HepG2 (cell line): Measurements from ENCODE around the gene NLRP6. TPM values are rescaled to one million over a fixed set of nuclear protein-coding genes. Genes with fewer than 3 reads are reported as not detected.

ENCODE experiments used
- ATAC-seq: fragments of 200-7000 bp; cut with Tn5 transposase; 3 replicates; pipeline ENCODE4 v1.9.1; 2020; ENCODE audit warnings: mild to moderate bottlenecking, moderate library complexity
- BruUV-seq: library from RNA; stranded (reverse); fragments of 400-500 nt; replicated peaks from 2 replicates; lab custom pipeline; 2021; lab: Mats Ljungman, UMichigan
- CTCF ChIA-PET: fragments of 300-600 bp; formaldehyde crosslinking; extraction: SDS; loops from one replicate; lab custom pipeline; 2021; ENCODE audit warnings: low total read pairs, inconsistent platforms, low intra/inter-chr PET ratio; lab: Yijun Ruan, JAX
- POLR2A ChIA-PET: fragments of 350-600 bp; sonication (Branson Sonifier 250); formaldehyde crosslinking; loops from one replicate; lab custom pipeline; 2020; ENCODE audit warnings: antibody characterized with exemption, inconsistent platforms; lab: Yijun Ruan, JAX
- DNase-seq: peaks from one replicate; pipeline ENCODE4 v3.0.0-alpha.2; 2015; ENCODE audit warnings: low spot score
- FAIRE-seq: peaks from 3 replicates; lab custom pipeline; 2011; peaks lifted over from hg19 to GRCh38; lab: Jason Lieb, UNC
- H2AFZ ChIP-seq: one replicate; pipeline ENCODE4 v1.6.1; 2011; ENCODE audit warnings: low read length, inconsistent platforms
- H3K27ac ChIP-seq: fragments of 300-600 bp; 3 replicates; pipeline ENCODE4 v1.8.0; 2011; ENCODE audit warnings: mixed run types, mild to moderate bottlenecking, mixed read lengths, low read length, inconsistent platforms; ENCODE audit not compliant: insufficient read depth; ENCODE audit errors: extremely low read length
- H3K27me3 ChIP-seq, 2 experiments: fragments of 200-600 bp in 1 of 2; 2 replicates in 1 of 2; 3 replicates in 1 of 2; pipeline versions ENCODE4 v1.6.0 to v1.8.0; 2011; ENCODE audit warnings: low read length in 2 of 2, mild to moderate bottlenecking in 2 of 2, moderate library complexity in 2 of 2, inconsistent platforms in 1 of 2; ENCODE audit not compliant: insufficient read depth in 2 of 2, control insufficient read depth in 1 of 2
- H3K36me3 ChIP-seq, 2 experiments: fragments of 200-600 bp in 1 of 2; replicated peaks in 1 of 2; 2 replicates in 1 of 2; 3 replicates in 1 of 2; pipeline versions ENCODE4 v1.5.1 to v1.8.0; 2011; ENCODE audit warnings: low read length in 2 of 2, inconsistent platforms in 1 of 2; ENCODE audit not compliant: insufficient read depth in 2 of 2, control insufficient read depth in 1 of 2
- H3K4me1 ChIP-seq: 2 replicates; pipeline ENCODE4 v1.5.1; 2012; ENCODE audit warnings: low read length, inconsistent platforms; ENCODE audit not compliant: insufficient read depth
- H3K4me2 ChIP-seq: 2 replicates; pipeline ENCODE4 v1.6.0; 2011; ENCODE audit warnings: low read depth, low read length, inconsistent platforms
- H3K4me3 ChIP-seq, 3 experiments: fragments of 200-600 bp in 1 of 3; sonication (generic), shearing (Covaris generic) in 1 of 3; replicated peaks in 1 of 3; 2 replicates each; pipeline ENCODE4 v1.5.1; 2011 to 2016; ENCODE audit warnings: low read length in 3 of 3, inconsistent platforms in 2 of 3, low read depth in 2 of 3, mild to moderate bottlenecking in 2 of 3, control low read depth in 1 of 3, mixed read lengths in 1 of 3; ENCODE audit not compliant: insufficient read depth in 1 of 3
- H3K79me2 ChIP-seq: one replicate; pipeline ENCODE4 v1.6.1; 2011; ENCODE audit warnings: low read length, inconsistent platforms; ENCODE audit not compliant: insufficient read depth
- H3K9ac ChIP-seq: 2 replicates; pipeline ENCODE4 v1.6.0; 2011; ENCODE audit warnings: mild to moderate bottlenecking, low read depth, low read length, inconsistent platforms; ENCODE audit not compliant: insufficient read depth
- H3K9me3 ChIP-seq: 2 replicates; pipeline ENCODE4 v1.5.1; 2012; ENCODE audit warnings: mild to moderate bottlenecking, low read length
- H4K20me1 ChIP-seq: 2 replicates; pipeline ENCODE4 v1.6.0; 2011; ENCODE audit warnings: inconsistent platforms, mild to moderate bottlenecking, low read length, moderate library complexity; ENCODE audit not compliant: insufficient read depth
- CEBPG ChIP-seq: IDR thresholded peaks from 2 replicates; pipeline ENCODE4 v1.6.1; 2016
- DRAP1 ChIP-seq: IDR thresholded peaks from 2 replicates; pipeline ENCODE4 v1.6.1; 2016; ENCODE audit warnings: missing genetic modification reagents, missing compliant biosample characterization
- GATAD2A ChIP-seq: IDR thresholded peaks from 2 replicates; pipeline ENCODE4 v1.6.1; 2016
- GLMP ChIP-seq: sonication (generic); formaldehyde crosslinking; IDR thresholded peaks from 2 replicates; pipeline ENCODE4 v1.9.0; 2021; ENCODE audit warnings: missing genetic modification reagents, mild to moderate bottlenecking, borderline replicate concordance
- HNF4A ChIP-seq: sonication (generic); formaldehyde crosslinking; IDR thresholded peaks from 2 replicates; pipeline ENCODE4 v1.4.0; 2020; ENCODE audit warnings: missing genetic modification reagents
- HNF4G ChIP-seq, 2 experiments: sonication (generic) in 1 of 2; formaldehyde crosslinking in 1 of 2; IDR thresholded peaks; 2 replicates each; pipeline versions ENCODE4 v1.4.0 to v1.6.1; 2011 to 2020; ENCODE audit warnings: borderline replicate concordance in 2 of 2, low read depth in 2 of 2, mild to moderate bottlenecking in 2 of 2, low read length in 1 of 2, missing genetic modification reagents in 1 of 2, moderate library complexity in 1 of 2
- KAT7 ChIP-seq: IDR thresholded peaks from 2 replicates; pipeline ENCODE4 v1.6.1; 2018; ENCODE audit warnings: borderline replicate concordance, missing compliant biosample characterization
- MBD4 ChIP-seq: IDR thresholded peaks from 2 replicates; pipeline ENCODE4 v1.6.1; 2012; ENCODE audit warnings: low read length, inconsistent platforms, borderline replicate concordance
- REXO4 ChIP-seq: sonication (generic); formaldehyde crosslinking; IDR thresholded peaks from 2 replicates; pipeline ENCODE4 v1.8.0; 2022; ENCODE audit warnings: missing genetic modification reagents, mild to moderate bottlenecking, borderline replicate concordance
- SOX13 ChIP-seq, 3 experiments: fragments of 450-650 bp in 1 of 3; sonication (generic) in 1 of 3; formaldehyde crosslinking in 1 of 3; IDR thresholded peaks in 2 of 3; conservative IDR thresholded peaks in 1 of 3; 2 replicates each; pipeline versions ENCODE4 v1.5.0 to v1.6.1; 2016 to 2020; ENCODE audit warnings: antibody characterized with exemption in 1 of 3, mild to moderate bottlenecking in 1 of 3, missing compliant biosample characterization in 1 of 3, missing genetic modification reagents in 1 of 3, moderate library complexity in 1 of 3
- SYNCRIP ChIP-seq: fragments of 200-400 bp; formaldehyde crosslinking; IDR thresholded peaks from 2 replicates; pipeline ENCODE4 v1.6.1; 2018; ENCODE audit warnings: mild to moderate bottlenecking, low read depth, low read length; ENCODE audit not compliant: insufficient read depth
- ZBTB7B ChIP-seq: sonication (generic); formaldehyde crosslinking; IDR thresholded peaks from 2 replicates; pipeline ENCODE4 v1.4.0; 2020; ENCODE audit warnings: missing genetic modification reagents
- ZFX ChIP-seq: sonication (generic); formaldehyde crosslinking; IDR thresholded peaks from 2 replicates; pipeline ENCODE4 v1.4.0; 2020; ENCODE audit warnings: mild to moderate bottlenecking, low read depth, missing genetic modification reagents, moderate library complexity
- ZNF138 ChIP-seq: sonication (generic); formaldehyde crosslinking; IDR thresholded peaks from 2 replicates; pipeline ENCODE4 v1.5.0; 2020; ENCODE audit warnings: mild to moderate bottlenecking, low read depth, missing genetic modification reagents
- ZNF687 ChIP-seq: sonication (generic); formaldehyde crosslinking; IDR thresholded peaks from 2 replicates; pipeline ENCODE4 v1.5.1; 2020; ENCODE audit warnings: mild to moderate bottlenecking, missing genetic modification reagents, moderate library complexity
- WGBS: methylation state at CpG from one replicate; pipeline ENCODE4 v1.1.6; 2017; ENCODE audit warnings: low lambda C conversion rate; 5-methylcytosine and 5-hydroxymethylcytosine counted together
- in situ Hi-C: cut with HindIII; loops from 2 replicates; pipeline ENCODE4 v1.10.0; 2017; ENCODE audit warnings: low pct_unique_long_range_greater_than_20kb; ENCODE audit not compliant: extremely low pct_ligation_motif_present
- intact Hi-C: fragments of 100-400 bp; cut with micrococcal nuclease; formaldehyde crosslinking; loops from one replicate; pipeline ENCODE4 v1.10.0; 2022; ENCODE audit not compliant: unreplicated experiment
- polyA plus RNA-seq, 8 experiments: library from polyadenylated mRNA; depleted of rRNA in 3 of 8; stranded (reverse) in 7 of 8; unstranded in 1 of 8; fragments of >200 nt; fragmentation: Illumina TruSeq in 4 of 8; extraction: Trizol in 4 of 8; gene quantifications; 2 replicates each; pipeline versions ENCODE4 v1.2.1 to v1.2.3, GENCODE V29; 2011 to 2016; ENCODE audit warnings: low read depth in 4 of 8, missing spikeins in 1 of 8, mixed read lengths in 1 of 8; ENCODE audit not compliant: insufficient read depth in 1 of 8
- total RNA-seq, 5 experiments: library from RNA; depleted of rRNA; stranded (reverse); fragments of >200 nt; fragmentation: Illumina TruSeq; extraction: Trizol; gene quantifications; 2 replicates each; pipeline ENCODE4 v1.2.3, GENCODE V29; 2016; ENCODE audit warnings: low read depth in 1 of 5
- TF ChIP-seq, protein P1 (sequence below): sonication (generic); formaldehyde crosslinking; IDR thresholded peaks from 2 replicates; pipeline ENCODE4 v1.4.0; 2020; ENCODE audit warnings: missing genetic modification reagents

Gene NLRP6
- total and polyA plus RNA-seq, 2 of the 13 experiments (the other 11 are each of a cell fraction or from before 2014, with no cell fraction given): not detected

DNA sequence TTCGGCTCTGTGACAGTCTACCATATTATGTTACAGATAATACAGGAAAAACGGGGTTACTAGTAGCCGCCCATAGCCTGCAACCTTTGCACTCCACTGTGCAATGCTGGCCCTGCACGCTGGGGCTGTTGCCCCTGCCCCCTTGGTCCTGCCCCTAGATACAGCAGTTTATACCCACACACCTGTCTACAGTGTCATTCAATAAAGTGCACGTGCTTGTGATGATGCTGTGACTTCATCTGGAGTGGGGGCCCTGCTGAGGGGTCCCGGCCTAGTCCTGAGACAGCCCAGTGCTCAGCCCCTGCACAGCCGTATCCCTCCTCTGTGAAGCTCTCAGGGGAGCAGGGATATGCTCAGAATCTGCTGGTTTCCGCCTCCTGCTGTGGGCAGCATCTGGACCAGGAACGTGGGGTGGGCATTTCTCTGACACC is 36.9 kb downstream of the NLRP6 start:
- H3K27me3 ChIP-seq: no peaks in the 10 kb centered on the region
- H3K4me2 ChIP-seq: peak overlapping the region; percentile 69
- CTCF ChIA-PET: no interaction called here
- ATAC-seq (peak; percentile 34), FAIRE-seq (no peak), DNase-seq (peak; percentile 25)
- in situ Hi-C loops: no loop called here
- H3K4me1 ChIP-seq: peaks cover 57% of the 10 kb centered on the region
- no peaks in the 10 kb centered on the region for H3K9me3 ChIP-seq
- no peak overlapping the region for H3K27ac ChIP-seq
- H2AFZ ChIP-seq: no peak overlapping the region
- WGBS: 17% methylated on average over 6 of the region's 9 CpGs
- peaks cover 4% of the 10 kb centered on the region for H3K79me2 ChIP-seq
- no TSS peak for BruUV-seq
- no peak overlapping the region for H3K9ac ChIP-seq
- intact Hi-C loops: no loop called here
- no peaks in the 10 kb centered on the region for H4K20me1 ChIP-seq
- no peaks in the 10 kb centered on the region for H3K36me3 ChIP-seq
- POLR2A ChIA-PET: interaction anchor here (0.8 to 1.6 kb wide), 4 partner anchors 9 to 41 kb away, joined by 5 to 9 read pairs (median 5); no protein-coding TSS in a partner anchor
- peak overlapping the region in 1 of 3 experiments; percentile 39; a peak in 2 of 6 replicates for H3K4me3 ChIP-seq
- TF ChIP-seq SOX13 (IDR thresholded peaks at IDR 0.05): no peak
- 0 out of 4 replicates have a peak, but pooled peaks of 1 of the 2 experiments have one; percentile 10 for TF ChIP-seq SOX13 (CRISPR knock-in tag; conservative IDR thresholded peaks at IDR 0.05 in 1 of 2, IDR thresholded peaks at IDR 0.05 in 1 of 2)
- TF ChIP-seq REXO4 (CRISPR knock-in tag): no peak
- TF ChIP-seq SYNCRIP: no peak
- no peak for TF ChIP-seq KAT7 (CRISPR knock-in tag)
- TF ChIP-seq GLMP (CRISPR knock-in tag): no peak
- 0 out of 2 replicates have a peak, but pooled peaks have one; percentile 16 for TF ChIP-seq CEBPG
- no peak for TF ChIP-seq ZNF138 (CRISPR knock-in tag)
- peak; percentile 50; the same call in 1 of the 2 replicates for TF ChIP-seq ZFX
- TF ChIP-seq DRAP1 (CRISPR knock-in tag): 0 out of 2 replicates have a peak, but pooled peaks have one; percentile 16
- TF ChIP-seq MBD4: no peak
- TF ChIP-seq HNF4A (CRISPR knock-in tag): peak; percentile 58; the same call in 1 of the 2 replicates
- TF ChIP-seq HNF4G (IDR thresholded peaks at IDR 0.05; ENCODE audit: borderline replicate concordance, low read depth, low read length): peak; percentile 63; the same call in 1 of the 2 replicates
- no peak for TF ChIP-seq HNF4G (CRISPR knock-in tag; IDR thresholded peaks at IDR 0.05; ENCODE audit: borderline replicate concordance, low read depth)
- TF ChIP-seq, protein P1, sequence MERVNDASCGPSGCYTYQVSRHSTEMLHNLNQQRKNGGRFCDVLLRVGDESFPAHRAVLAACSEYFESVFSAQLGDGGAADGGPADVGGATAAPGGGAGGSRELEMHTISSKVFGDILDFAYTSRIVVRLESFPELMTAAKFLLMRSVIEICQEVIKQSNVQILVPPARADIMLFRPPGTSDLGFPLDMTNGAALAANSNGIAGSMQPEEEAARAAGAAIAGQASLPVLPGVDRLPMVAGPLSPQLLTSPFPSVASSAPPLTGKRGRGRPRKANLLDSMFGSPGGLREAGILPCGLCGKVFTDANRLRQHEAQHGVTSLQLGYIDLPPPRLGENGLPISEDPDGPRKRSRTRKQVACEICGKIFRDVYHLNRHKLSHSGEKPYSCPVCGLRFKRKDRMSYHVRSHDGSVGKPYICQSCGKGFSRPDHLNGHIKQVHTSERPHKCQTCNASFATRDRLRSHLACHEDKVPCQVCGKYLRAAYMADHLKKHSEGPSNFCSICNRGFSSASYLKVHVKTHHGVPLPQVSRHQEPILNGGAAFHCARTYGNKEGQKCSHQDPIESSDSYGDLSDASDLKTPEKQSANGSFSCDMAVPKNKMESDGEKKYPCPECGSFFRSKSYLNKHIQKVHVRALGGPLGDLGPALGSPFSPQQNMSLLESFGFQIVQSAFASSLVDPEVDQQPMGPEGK: peak; percentile 62
- 0 out of 2 replicates have a peak, but pooled peaks have one; percentile 19 for TF ChIP-seq ZBTB7B
- TF ChIP-seq GATAD2A (CRISPR knock-in tag): 0 out of 2 replicates have a peak, but pooled peaks have one; percentile 19
- TF ChIP-seq ZNF687: peak; percentile 37; the same call in 1 of the 2 replicates
